Natural killer cell treated with Interleukin-12 subunit alpha and Interleukin-12 subunit beta and Interleukin-15 and Interleukin-18, amount 100 ng/mL, for 72 hours (primary cell): ENCODE measurements around the gene GSTO1. TPM values are rescaled to one million over a fixed set of nuclear protein-coding genes. Genes with fewer than 3 reads are reported as not detected.

ENCODE experiments used
- ATAC-seq, 2 donors: fragments of 150-1000 bp; cut with Tn5 transposase in 1 of 2; sonication (Bioruptor Pico), chemical (Tn5 transposase) in 1 of 2; 2 replicates each; pipeline ENCODE4 v1.10.0; 2021
- DNase-seq: peaks from one replicate; pipeline ENCODE4 v3.0.0; 2022; ENCODE audit warnings: low spot score
- H3K27ac Mint-ChIP-seq, 2 donors: 1 replicate in 1 of 2; 2 replicates in 1 of 2; pipeline ENCODE4 v1.8.0; 2022; ENCODE audit warnings: mixed read lengths in 2 of 2, mild to moderate bottlenecking in 1 of 2, moderate library complexity in 1 of 2
- H3K27me3 Mint-ChIP-seq, 2 donors: 1 replicate in 1 of 2; 2 replicates in 1 of 2; pipeline ENCODE4 v1.8.0; 2022; ENCODE audit warnings: mixed read lengths in 2 of 2
- H3K36me3 Mint-ChIP-seq: one replicate; pipeline ENCODE4 v1.8.0; 2022; ENCODE audit warnings: mixed read lengths
- H3K4me1 Mint-ChIP-seq, 2 donors: 1 replicate in 1 of 2; 2 replicates in 1 of 2; pipeline ENCODE4 v1.8.0; 2022; ENCODE audit warnings: low read depth in 2 of 2, mixed read lengths in 2 of 2, mild to moderate bottlenecking in 1 of 2
- H3K4me3 Mint-ChIP-seq: one replicate; pipeline ENCODE4 v1.8.0; 2022; ENCODE audit warnings: mixed read lengths
- H3K9me3 Mint-ChIP-seq: 2 replicates; pipeline ENCODE4 v1.8.0; 2022; ENCODE audit warnings: mixed read lengths
- total RNA-seq, 2 donors: library from RNA; stranded (reverse); gene quantifications; one replicate each; pipeline ENCODE4 v1.2.3, GENCODE V29; 2022

Gene GSTO1
- total RNA-seq, 2 donors from 2014 or later: 101 to 111 TPM

- no peaks in the 10 kb centered on the region for H3K27me3 Mint-ChIP-seq
- no peaks in the 10 kb centered on the region for H3K36me3 Mint-ChIP-seq
- no peaks in the 10 kb centered on the region for H3K9me3 Mint-ChIP-seq
- DNase-seq: no peak
- no peak for ATAC-seq
- no peak overlapping the region for H3K27ac Mint-ChIP-seq
- no peak overlapping the region for H3K4me3 Mint-ChIP-seq
- peaks cover 15 to 19% of the 10 kb centered on the region in 2 donors for H3K4me1 Mint-ChIP-seq
Observed at GRCh38 chr10:104296687-104297436, 42.2 kb downstream of the GSTO1 start.

- no peak for DNase-seq
- Mint-ChIP-seq H3K27ac (no peak overlapping the region), H3K4me1 (peaks cover 21 to 23% of the 10 kb centered on the region in 2 donors), H3K36me3 (peaks cover under 1% of the 10 kb centered on the region), H3K4me3 (no peak overlapping the region), H3K27me3 (no peaks in the 10 kb centered on the region), H3K9me3 (no peaks in the 10 kb centered on the region)
- peak in 1 of 2 donors; percentile 65 for ATAC-seq
Observed at GRCh38 chr10:104297697-104298660, 43.3 kb downstream of the GSTO1 start.

- Mint-ChIP-seq H3K4me1 (peaks cover 32 to 33% of the 10 kb centered on the region in 2 donors), H3K27ac (no peak overlapping the region), H3K27me3 (no peaks in the 10 kb centered on the region), H3K9me3 (peaks cover 4% of the 10 kb centered on the region), H3K36me3 (peaks cover 5% of the 10 kb centered on the region), H3K4me3 (no peak overlapping the region)
- ATAC-seq (no peak), DNase-seq (no peak)
Observed at GRCh38 chr10:104299031-104299904, 44.6 kb downstream of the GSTO1 start.

GRCh38 chr10:104300002-104300735, 45.5 kb downstream of the GSTO1 start:
- peaks cover 4% of the 10 kb centered on the region for H3K9me3 Mint-ChIP-seq
- peak overlapping the region in 1 of 2 donors; percentile 82 for H3K27ac Mint-ChIP-seq
- no peaks in the 10 kb centered on the region for H3K27me3 Mint-ChIP-seq
- H3K4me3 Mint-ChIP-seq: no peak overlapping the region
- peaks cover 41 to 42% of the 10 kb centered on the region in 2 donors for H3K4me1 Mint-ChIP-seq
- no peak for ATAC-seq
- DNase-seq: no peak
- peaks cover 5% of the 10 kb centered on the region for H3K36me3 Mint-ChIP-seq

- DNase-seq (no peak), ATAC-seq (peak; percentile 41 to 48)
- peaks cover 5% of the 10 kb centered on the region for H3K36me3 Mint-ChIP-seq
- no peaks in the 10 kb centered on the region for H3K27me3 Mint-ChIP-seq
- peaks cover 46 to 47% of the 10 kb centered on the region in 2 donors for H3K4me1 Mint-ChIP-seq
- peak overlapping the region; percentile 35 for H3K4me3 Mint-ChIP-seq
- H3K27ac Mint-ChIP-seq: peak overlapping the region; percentile 59 to 82
- peaks cover 4% of the 10 kb centered on the region for H3K9me3 Mint-ChIP-seq
Observed at GRCh38 chr10:104300736-104301292, 46.1 kb downstream of the GSTO1 start.

GRCh38 chr10:104301907-104302690, 47.4 kb downstream of the GSTO1 start:
- Mint-ChIP-seq H3K9me3 (peaks cover 4% of the 10 kb centered on the region), H3K27ac (peak overlapping the region in 1 of 2 donors; percentile 82), H3K4me1 (peaks cover 56 to 58% of the 10 kb centered on the region in 2 donors), H3K4me3 (no peak overlapping the region), H3K27me3 (no peaks in the 10 kb centered on the region), H3K36me3 (peaks cover 5% of the 10 kb centered on the region)
- DNase-seq (no peak), ATAC-seq (no peak)

- Mint-ChIP-seq H3K27me3 (no peaks in the 10 kb centered on the region), H3K9me3 (peaks cover 4% of the 10 kb centered on the region), H3K4me1 (peaks cover 67 to 75% of the 10 kb centered on the region in 2 donors), H3K36me3 (peaks cover 5% of the 10 kb centered on the region), H3K27ac (peak overlapping the region; percentile 3 to 86), H3K4me3 (peak overlapping the region; percentile 38)
- ATAC-seq: peak; percentile 43 to 62
- DNase-seq: no peak
Observed at GRCh38 chr10:104303594-104304355, 49.1 kb downstream of the GSTO1 start.

GRCh38 chr10:104304356-104304745, 49.7 kb downstream of the GSTO1 start:
- Mint-ChIP-seq H3K4me1 (peaks cover 72 to 79% of the 10 kb centered on the region in 2 donors), H3K36me3 (peaks cover 5% of the 10 kb centered on the region), H3K27ac (peak overlapping the region; percentile 3 to 86), H3K27me3 (no peaks in the 10 kb centered on the region), H3K4me3 (peak overlapping the region; percentile 6), H3K9me3 (peaks cover 4% of the 10 kb centered on the region)
- DNase-seq (no peak), ATAC-seq (no peak)

- peak overlapping the region; percentile 6 for H3K4me3 Mint-ChIP-seq
- H3K36me3 Mint-ChIP-seq: peaks cover 5% of the 10 kb centered on the region
- peak overlapping the region; percentile 3 to 86 for H3K27ac Mint-ChIP-seq
- H3K9me3 Mint-ChIP-seq: peaks cover 4% of the 10 kb centered on the region
- no peak for ATAC-seq
- no peaks in the 10 kb centered on the region for H3K27me3 Mint-ChIP-seq
- no peak for DNase-seq
- H3K4me1 Mint-ChIP-seq: peaks cover 76 to 82% of the 10 kb centered on the region in 2 donors
Observed at GRCh38 chr10:104304927-104305326, 50.2 kb downstream of the GSTO1 start.

GRCh38 chr10:104306897-104307296, 52.2 kb downstream of the GSTO1 start:
- Mint-ChIP-seq H3K4me3 (no peak overlapping the region), H3K27ac (peak overlapping the region in 1 of 2 donors; percentile 66), H3K9me3 (peaks cover 4% of the 10 kb centered on the region), H3K4me1 (peaks cover 75 to 76% of the 10 kb centered on the region in 2 donors), H3K36me3 (peaks cover 5% of the 10 kb centered on the region), H3K27me3 (no peaks in the 10 kb centered on the region)
- no peak for ATAC-seq
- no peak for DNase-seq
